ENCODE results near the gene HEG1.
A peak's percentile ranks its signal among the peaks of the same experiment; 100 is the strongest.
"Not testable (repeated sequence)": the region's sequence is repeated elsewhere in the genome, so short reads cannot be mapped to it uniquely, and the experiment has no call there.

Gene HEG1, protein sequence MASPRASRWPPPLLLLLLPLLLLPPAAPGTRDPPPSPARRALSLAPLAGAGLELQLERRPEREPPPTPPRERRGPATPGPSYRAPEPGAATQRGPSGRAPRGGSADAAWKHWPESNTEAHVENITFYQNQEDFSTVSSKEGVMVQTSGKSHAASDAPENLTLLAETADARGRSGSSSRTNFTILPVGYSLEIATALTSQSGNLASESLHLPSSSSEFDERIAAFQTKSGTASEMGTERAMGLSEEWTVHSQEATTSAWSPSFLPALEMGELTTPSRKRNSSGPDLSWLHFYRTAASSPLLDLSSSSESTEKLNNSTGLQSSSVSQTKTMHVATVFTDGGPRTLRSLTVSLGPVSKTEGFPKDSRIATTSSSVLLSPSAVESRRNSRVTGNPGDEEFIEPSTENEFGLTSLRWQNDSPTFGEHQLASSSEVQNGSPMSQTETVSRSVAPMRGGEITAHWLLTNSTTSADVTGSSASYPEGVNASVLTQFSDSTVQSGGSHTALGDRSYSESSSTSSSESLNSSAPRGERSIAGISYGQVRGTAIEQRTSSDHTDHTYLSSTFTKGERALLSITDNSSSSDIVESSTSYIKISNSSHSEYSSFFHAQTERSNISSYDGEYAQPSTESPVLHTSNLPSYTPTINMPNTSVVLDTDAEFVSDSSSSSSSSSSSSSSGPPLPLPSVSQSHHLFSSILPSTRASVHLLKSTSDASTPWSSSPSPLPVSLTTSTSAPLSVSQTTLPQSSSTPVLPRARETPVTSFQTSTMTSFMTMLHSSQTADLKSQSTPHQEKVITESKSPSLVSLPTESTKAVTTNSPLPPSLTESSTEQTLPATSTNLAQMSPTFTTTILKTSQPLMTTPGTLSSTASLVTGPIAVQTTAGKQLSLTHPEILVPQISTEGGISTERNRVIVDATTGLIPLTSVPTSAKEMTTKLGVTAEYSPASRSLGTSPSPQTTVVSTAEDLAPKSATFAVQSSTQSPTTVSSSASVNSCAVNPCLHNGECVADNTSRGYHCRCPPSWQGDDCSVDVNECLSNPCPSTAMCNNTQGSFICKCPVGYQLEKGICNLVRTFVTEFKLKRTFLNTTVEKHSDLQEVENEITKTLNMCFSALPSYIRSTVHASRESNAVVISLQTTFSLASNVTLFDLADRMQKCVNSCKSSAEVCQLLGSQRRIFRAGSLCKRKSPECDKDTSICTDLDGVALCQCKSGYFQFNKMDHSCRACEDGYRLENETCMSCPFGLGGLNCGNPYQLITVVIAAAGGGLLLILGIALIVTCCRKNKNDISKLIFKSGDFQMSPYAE (N-terminal part only)
- 63.7 to 69.3 reads per million in 2 donors for total RNA-seq

DNA sequence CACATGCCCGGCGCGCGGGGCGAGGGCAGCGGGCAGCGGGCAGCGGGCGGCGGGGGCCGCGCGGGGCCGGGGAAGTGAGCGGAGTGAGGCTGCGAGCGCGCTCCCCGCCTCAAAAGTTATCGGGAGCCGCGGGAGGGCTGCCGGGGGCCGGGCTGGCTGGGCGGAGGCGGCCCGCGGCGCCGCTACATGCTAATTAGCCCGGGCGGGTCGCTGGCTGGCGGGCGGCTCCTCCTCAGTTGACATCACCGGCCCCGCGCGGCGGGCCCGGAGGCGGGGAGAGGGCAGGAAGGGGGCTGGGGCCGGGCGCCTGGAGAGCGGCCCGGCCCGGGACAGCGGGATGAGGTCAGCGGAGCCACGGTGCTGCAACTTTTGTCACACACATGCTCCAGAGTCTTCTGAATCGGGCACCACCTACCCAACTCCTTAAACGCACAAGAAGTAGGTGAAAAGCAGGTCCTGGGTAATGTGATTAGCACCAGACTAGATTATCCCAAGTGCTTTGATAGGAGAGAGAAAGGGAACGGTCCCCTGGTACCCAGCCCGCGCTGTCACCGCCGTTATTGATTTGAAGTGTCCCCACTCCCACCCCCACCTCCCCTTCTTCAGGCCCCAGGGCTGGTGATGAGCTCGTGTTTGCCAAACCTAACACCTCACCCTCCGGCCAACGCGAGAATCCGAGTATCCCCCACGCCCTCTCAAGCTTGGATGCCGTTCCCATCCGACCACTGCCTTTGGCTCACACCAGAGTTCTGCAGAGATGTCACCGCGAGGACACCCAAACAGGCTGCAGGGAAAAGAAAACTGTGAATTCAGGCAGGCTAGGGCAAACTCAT lies at the start of gene HEG1:
HEG1 (minus strand) TSS at position 85 of the 833 bp plus-strand sequence. CDS start 107 bp downstream, outside the sequence.
- peak; percentile 72 for DNase-seq

DNA sequence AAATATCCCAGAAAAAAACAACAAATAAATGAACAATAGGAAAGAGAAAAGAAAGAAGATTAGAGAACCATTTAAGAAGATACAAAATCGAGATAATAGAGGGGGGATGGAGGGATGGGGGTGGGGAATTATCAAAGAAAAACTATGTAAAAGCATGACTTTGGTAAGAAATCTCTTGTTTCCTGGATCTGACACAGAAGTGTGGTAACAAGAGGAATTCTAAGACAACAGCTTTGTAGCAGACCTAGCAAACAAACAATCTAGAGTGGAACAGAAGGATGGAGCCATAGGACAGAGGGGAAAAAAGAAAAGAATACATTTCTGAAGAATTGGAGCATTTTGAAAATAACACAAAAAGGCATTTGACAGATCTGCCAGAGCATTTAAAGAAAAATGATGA lies 49.3 kb upstream of the HEG1 start:
- no peak for DNase-seq

DNA sequence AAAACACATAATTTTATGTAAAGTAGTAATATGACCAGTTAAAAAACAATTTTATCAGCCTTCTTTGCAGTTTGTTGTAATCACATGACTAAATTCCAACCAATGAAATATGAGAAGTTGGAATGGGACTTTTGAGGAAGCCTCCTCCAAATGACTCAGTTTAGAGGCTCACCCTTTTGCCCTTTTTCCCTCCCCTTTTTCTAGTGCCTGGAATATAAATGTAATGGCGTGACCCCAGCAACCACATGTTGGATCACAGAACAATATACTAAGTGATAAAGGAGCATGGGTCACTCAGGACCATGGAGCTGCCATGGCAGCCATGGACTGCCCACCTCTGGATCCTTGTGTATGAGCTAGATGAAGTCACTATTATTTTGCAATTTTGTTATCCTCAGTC lies 48.8 kb upstream of the HEG1 start:
- DNase-seq, result no peak

DNA sequence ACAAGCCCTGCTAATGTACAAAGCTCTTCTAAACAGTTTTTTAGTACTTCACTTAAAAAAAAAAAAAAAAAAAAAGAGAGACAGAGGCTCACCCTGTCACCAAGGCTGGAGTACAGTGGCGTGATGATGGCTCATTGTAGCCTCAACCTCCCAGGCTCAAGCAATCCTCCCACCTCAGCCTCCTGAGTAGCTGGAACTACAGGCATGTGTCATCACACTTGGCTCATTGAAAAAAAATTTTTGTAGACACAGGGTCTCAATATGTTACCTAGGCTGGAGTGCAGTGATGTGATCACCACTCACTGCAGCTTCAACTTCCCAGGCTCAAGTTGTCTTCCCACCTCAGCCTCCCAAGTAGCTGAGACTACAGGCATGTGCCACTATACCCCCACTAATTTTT lies 47.6 kb upstream of the HEG1 start:
- DNase-seq, result no peak

DNA sequence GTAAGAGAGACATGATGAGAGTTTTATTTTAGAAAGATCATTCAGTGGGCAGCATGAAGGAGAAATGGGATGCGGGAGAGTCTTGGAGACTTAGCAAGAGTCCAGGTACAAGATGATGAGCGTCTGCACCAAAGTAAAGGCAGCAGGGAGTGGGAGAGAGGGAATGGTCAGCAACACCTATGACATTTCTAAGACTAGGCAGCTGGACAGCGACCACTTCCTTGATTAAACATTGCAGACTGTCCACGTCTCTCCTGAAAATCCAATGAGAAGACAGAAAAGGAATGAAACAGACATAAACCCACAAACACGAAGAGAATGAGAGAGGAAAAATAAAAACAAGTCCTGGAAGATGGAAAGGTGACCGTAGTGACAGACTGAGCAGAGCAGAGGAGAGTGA lies 46.7 kb upstream of the HEG1 start:
- DNase-seq, result no peak

DNA sequence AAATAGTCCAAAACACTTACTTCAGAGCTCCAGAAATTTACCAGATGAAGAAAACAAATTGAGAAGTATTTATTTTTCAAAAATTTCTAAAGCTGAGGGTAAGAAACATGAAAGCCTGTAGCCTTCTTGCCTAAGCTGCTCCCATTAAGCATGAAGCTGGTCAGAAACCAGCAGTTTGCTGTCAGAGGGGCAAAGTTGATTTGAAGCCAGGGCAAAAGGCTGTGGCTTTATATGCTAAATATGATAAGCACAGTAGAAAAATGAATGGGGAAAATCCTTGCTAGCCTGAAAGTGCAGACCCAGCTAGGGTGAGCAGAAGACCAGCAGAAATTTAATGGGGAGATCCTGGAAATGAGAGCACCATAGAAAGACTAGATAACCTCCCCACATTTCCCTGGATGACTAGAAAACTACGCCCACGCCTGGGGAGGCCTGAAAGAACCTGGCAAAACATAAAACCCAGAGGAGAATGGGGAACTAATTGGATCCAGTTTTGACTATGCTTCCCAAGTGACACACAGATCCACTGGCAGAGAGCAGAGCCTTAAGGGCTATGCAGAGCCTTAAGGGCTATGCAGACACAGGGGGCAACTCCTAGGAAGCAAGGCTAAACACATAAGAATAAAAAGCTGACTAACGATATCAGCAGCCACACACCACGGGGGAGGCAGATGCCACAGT lies 43.0 kb upstream of the HEG1 start:
- no peak for DNase-seq

DNA sequence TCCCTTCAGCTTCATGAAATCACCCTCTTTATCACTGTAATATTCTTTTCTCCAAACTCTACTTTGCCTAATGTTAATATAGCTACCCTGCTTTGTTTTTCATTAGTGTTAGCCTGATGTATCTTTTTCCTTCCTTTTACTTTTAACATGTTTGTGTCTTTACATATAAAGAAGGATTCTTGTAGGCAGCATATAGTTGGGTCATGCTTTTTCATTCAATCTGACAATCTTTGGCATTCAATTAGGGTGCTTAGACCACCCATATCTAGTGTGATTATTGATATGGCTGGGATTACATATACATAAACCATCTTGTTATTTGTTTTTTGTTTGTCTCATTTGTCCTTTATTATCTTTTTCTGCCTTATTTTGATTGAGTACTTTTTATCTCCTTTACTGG lies 34.9 kb upstream of the HEG1 start:
- no peak for DNase-seq

DNA sequence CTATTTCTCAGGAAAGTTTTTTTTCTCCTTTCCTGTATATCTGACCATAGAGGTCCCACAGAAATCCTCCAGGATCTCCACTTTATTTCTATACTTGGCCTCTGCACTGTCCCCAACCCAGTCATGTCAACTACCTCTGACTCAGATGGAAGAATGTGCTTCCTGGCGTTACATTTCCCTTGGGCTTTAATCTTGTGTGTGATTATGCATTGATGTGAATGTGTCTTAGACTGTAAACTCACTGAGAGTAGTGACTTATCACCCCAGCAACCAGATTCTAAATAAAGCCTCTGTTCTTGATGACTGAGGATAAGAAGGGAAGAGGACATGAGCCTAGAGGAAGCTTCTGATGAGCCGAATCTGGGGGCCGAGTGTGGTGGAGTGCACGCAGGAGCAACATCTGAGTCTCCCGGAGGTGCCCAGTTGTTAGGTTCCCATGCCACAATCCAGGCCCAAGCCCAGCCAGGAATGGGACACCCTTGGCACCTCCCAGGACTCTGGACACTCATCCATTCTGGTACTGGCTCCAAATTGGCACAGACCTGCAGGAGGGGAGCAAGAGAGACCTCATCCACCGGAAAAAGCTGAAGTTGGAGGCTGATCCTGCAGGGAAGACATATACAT lies 32.1 kb upstream of the HEG1 start:
- no peak for DNase-seq

DNA sequence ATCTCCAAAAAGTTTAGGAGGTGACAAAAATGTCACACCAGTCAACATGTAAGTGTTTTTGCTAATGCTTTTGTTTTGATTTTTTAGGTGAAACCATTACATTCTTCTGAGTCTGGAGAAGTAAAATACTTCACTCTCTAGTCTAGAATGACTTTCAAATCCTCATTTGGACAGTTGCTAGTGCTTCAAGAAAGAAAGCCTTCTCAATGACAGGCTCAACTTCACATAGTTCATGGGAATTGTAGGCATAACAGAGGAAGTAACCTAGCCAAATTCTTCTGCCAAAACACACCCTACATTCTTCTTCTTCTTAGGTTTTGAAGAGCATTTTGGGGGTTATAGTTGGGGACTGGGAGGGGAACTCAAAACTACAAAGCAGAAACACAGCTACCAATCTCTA lies 29.4 kb upstream of the HEG1 start:
- DNase-seq, result no peak

DNA sequence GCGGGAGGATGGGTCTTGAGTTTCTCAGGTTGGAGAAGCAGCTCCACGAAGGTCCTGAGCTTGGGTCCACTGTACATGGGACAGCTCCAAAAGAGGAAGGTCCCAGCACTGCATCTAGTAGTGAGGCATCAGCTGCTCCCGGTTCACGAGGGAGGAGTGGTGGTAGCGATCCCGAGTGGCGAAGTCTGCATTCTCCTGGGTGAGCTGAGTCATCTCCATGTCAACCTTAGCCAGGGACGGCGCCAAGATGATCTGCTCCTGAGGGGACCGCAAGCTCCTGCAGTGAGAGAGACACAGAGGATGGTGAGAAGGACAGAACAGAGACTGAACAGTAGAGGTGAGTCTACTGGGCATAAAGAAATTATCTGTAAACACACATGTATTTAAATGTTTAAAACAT lies 28.0 kb upstream of the HEG1 start:
- DNase-seq, result no peak

DNA sequence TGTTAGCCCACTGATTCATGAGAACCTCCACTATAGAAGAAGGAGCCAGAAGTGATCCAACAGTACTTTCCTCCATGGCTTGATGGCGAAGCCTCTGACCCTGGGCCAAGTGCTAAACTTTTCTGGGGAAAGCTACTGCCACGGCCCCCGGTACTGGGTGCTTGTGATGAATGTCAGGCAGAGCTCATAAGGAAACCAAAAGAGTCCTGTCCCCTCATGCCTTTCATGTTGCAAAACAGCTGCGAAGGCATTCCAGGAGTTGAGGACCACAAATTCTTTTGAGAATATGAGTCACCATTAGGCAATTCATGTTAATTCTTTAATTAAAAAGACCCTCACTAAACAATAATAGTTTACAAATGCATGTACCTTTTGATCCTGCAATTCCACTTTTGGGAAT lies 26.5 kb upstream of the HEG1 start:
- DNase-seq, result not testable (repeated sequence)

DNA sequence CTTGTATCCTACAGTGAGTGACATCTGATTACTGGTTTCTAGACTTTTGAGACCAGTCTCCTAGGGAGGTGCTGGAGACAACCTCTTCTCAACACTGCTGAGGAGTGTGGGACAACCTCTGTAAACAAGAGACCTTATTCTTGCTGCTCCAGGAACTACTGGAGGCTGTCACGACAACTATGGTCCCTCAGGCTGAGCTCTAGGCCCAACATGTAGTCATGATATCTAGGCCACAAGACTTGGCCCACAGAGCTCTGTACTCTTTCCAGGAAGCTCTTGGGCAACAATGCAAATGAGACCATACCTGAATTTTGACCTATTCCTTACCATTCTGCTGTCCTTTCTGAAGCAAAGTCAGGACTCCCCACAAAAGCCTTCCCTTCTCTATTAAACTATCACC lies 24.3 kb upstream of the HEG1 start:
- DNase-seq, result no peak

DNA sequence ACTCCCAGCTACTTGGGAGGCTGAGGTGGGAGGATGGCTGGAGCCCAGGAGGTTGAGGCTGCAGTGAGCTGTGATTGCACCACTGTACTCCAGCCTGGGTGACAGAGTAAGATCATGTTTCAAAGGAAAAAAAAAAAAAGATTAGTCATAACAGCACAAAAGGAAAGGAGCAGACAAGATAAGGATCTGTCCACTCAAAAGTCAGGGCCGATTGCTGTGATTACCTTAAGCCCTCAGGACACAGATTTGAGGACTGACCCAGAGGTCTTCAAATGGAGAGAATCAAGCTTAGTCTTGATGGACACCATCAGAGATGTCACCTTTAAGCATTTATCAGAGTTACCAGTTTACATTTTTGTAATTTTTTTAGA lies 23.9 kb upstream of the HEG1 start:
- DNase-seq, result no peak

DNA sequence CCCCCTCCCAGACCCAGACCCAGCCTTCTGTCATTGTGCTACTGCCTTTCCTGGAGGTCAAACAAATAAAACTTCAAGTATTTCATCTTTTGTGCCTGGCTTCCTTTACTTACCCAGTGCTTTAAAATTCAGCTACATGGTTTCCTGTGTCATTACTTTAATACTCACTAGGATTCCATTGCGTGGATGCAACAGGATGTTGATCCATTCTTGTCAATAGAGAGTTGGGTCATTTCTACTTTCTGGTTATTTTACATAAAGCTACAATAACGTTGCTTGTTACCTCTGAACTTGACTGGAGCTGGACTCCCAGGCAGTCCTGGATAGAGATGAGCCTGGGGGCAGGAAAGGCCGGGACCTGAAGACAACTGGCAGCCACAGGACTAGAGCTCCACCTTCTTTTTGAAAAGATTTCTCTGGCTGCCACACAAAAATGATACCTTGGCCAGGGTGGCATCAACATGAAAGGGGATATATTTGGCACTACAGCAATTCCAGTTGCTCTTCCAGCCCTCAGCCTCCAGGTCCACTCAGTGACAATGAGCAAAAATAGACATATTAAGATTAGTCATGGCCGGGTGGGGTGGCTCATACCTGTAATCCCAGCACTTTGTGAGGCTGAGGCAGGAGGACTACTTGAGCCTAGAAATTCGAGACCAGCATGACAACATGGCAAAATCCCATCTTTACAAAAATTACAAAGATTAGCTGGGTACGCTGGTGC lies 23.3 kb upstream of the HEG1 start:
- no peak for DNase-seq

DNA sequence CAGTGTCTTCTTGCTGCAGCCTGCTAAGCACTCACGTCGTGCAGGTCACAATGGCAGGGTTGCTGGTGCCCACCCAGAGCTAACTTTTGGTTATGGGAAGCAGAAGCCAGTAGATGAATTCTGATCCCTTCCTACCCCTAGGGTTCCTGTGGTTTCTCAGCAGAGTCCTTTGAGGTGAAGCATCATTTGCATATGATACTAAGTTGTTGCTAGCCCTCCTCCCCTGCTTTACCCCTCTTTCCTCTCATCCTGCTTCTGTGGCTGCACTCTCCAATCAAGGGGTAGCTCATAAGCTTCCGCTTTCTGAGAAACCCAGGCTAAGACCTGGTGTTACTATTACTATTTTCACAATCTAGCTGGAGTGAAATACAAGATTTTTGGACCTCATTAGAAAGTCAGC lies 22.1 kb upstream of the HEG1 start:
- DNase-seq, result no peak

DNA sequence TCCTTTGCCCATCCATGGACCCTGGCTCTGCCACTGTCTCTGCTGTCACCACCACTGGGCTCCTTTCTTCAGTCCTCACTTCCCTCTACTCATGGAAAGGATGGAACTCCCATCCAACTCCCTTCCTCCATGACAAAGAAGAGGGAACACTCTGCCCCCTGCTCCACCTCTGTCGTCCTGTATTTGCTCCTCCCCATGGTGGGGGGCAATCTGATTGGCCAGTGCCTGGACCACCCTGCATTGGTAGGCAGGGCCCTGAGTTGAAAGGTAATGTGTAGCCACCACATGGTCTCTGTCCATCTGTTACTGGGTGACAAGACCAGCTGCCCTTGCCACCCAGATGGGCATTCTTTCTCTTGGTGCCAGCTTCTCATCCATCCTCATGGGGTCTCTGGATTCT lies 20.7 kb upstream of the HEG1 start:
- no peak for DNase-seq

DNA sequence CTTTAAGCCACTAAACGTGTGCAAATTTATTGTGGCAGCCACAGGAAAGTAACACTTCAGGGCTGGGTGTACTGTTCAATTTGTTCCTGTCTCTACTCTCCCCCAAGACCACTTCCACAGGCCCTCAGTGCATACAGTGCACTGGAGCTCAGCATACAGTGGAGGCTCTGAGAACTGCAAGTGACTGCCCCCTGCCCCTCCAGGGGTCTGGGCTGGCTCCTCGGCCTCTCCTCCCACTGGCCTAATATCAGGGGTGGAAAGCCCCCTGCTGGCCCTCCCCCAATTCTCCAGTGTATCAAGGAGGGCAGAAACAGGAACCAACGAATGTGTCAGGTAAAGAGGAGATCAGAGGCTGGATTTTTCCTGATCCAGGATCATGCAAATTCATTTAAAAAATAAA lies 19.9 kb upstream of the HEG1 start:
- no peak for DNase-seq

DNA sequence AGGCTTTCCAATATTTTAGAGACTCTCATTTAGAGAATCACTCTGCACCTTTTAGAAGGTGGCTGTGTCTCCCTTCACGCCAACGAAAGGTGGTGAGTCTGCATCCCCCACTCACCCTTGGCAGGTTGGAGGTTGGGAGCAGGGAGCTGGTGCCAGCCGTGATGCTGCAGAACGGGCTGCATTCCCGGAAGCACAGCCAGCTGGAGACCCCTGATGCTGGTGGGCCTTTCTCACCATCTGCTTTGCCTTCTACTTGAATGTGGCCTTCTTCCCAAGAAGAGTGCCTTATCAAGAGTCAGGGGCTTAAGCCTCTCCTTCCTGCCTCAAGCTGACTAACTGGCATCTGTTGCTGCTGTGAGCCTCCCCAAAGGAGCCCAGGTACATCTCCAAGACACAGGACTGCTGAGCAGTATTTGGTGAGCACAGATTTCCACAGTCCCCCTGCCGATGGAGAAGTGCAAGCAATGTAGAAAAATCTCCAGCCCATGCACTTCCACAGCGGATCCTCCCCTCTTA lies 17.7 kb upstream of the HEG1 start:
- DNase-seq, result no peak

DNA sequence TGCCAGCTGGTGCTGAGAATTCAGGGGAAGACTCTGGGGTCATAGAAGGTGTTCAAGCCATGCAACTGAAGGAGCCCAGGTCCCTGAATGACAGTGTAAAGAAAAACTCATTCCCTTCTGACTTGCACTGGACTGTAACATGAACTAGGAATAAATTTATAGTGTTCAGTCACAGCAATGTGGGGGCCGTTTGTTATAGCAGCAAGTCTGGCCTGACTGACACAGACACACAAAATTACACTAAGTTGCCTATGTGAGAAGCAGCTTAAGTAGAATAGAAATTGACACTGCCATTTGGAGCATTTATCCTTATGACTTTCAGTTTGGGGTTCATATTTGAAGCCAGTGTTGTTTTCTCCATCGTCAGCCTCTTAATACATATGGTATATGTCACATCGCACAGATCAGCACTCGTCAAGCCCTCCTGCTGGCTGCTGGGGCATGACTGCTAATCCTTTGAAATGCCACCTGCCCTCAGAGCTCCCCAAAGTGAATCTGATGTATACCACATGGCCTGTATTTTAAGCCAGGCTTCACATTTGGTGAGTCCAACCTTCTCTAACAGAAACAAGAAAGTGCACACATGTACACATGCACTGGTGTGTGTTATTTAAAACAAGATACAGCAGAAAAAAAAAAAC lies 17.1 kb upstream of the HEG1 start:
- DNase-seq, result no peak

DNA sequence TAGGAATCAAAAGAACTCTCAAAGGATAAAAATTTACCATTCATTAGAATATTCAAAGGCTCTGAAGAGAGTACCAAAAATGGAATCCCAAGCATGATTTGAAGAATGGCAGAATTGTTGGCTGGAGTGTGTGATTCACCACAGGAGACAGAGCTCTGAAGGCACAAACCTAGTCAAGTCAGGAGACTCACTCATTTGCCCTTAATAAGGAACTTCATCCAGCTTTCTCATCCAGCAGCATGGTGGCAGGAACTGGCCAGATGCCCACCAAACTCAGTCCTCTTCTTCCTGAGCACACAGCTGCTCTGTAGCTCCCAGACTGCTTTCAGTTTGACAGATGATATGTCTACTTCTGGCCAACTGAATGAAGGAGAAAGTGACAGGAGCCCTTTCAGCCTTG lies 16.5 kb upstream of the HEG1 start:
- DNase-seq, result no peak

Data from T-helper 9 cell (primary cell).